NCI-H2029 (cell line): ENCODE results near the gene ME1.

Experiments
- DNase-seq: peaks from one replicate; lab custom pipeline; 2025; lab: John Stamatoyannopoulos, UW

ME1 gene

DNA sequence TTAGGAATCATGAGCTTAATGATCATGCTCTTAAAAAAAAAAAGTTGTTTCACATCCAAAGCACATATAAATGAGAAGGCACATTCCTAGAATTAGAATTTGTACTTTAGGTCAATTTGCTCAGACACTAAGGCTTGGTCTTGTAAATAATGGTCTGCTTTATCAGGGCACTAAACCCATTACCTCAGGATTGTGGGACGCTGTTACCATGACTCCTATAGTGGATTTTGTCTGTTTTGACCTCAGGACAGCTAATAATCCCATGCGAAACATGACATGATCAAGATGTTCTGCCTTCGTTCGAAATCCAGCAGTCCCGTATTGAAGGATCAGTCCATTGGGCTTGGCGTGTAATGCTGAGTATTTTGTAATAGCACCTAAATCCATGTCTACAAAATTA is 240.2 kb downstream of the ME1 start:
- DNase-seq = no peak

DNA sequence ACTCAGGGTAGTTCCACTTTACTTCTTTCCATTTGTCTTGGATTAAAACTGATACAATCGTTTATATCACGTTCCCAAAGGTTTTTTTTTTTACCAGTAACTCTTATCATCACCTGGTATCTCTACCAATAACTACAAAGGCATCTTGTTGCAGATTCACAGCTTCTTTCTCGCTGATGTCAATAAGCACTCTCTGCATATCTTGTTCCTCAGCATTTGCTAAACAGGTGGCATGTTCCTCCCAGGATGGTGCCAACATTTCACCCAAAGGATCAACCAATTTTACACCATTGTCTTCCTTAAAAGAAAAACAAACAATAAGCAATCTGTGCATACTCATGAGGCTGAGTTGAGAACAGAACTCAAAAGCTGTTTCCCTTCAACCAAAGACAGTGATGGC is 242.3 kb downstream of the ME1 start:
- no peak for DNase-seq

DNA sequence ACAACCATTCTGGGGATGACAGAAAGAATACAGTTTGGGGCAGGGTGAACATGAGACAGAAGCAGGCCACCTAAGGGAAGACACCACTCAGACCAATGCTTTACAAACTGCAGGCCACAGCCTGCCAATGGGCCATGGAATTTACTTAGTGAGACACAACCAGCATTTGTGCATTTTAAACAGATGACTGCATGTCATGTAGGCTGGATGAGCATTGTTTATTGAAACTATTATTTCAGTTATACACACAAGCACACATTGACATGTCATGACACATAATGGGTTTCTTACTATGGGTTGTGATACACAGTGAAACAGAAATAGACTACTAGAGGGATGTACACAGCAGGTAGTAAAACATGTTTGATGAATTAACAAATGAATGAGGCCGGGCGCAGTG is 245.8 kb downstream of the ME1 start:
- no peak for DNase-seq

DNA sequence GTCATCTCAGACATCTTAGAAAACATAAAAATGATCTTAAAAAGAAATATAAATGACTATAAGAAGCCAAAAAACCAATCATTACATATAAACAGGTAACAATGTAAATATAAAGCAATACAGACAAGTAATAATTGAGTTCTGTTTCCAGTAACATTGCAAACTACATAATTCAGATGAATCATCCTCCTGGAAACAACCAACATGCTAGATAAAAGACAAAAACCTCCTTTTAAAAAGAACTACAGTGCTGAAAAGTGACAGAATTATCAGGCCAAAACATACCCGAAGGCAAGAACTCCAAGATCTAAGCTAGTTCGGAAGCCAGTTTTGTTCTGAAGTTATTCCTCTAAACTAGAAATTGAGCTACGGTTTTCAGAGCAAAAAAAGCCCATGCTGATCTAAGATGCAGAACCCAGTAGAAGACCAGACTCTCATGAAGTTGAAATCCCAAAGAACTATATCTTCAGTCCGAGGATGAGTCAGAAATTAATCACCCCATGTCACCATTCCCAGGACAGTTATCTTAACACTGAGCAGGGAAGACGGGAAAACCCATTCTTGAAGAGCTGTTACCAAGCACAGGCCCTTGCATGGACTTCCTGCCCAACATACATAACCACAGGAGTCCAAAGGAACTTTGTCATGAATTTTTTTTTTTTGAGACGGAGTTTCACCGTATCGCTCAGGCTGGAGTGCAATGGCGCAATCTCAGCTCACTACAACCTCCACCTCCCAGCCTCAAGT is 247.6 kb downstream of the ME1 start:
- no peak for DNase-seq

DNA sequence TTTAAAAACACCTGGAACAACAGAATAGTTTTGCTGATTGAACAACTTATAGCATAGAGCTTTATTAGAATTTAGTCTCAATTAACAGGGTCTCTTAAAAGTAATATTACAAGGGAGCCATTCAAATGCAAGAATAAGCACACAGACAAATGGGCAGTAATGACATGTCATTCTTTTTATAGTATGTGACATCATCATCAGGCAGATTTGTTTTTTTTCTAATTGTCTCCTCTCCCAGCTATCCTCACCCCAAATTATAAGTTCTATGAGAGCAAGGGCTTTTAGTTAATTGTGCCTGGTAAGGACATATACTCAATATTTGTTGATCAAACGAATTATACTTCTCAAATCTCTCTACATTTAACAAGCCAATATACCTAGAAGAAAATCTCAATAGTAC is 248.7 kb downstream of the ME1 start:
- no peak for DNase-seq

DNA sequence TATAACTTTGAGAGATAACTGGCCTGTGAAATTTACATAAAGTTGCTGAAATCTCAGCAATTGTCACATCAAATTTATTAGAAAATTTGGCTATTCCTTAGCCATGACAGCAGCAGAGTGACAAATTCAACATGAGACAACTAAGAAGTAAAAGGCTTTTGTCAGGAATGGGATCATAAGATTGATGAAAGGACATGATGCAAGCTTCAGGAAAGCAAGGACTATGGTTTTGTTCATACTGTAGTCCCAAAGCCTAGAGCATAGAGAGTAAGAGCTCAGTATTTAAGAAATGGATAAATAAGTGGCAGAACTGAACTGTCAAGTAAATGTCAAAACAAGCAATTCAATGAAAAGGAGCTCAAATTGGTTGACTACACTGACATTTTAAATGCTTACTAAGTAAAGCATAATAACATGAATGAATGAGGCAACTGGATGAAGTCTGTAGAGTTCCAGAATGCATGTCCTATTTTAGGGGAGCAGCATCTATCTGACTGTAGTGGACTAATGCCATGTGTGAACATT is 250.4 kb downstream of the ME1 start:
- DNase-seq = no peak

DNA sequence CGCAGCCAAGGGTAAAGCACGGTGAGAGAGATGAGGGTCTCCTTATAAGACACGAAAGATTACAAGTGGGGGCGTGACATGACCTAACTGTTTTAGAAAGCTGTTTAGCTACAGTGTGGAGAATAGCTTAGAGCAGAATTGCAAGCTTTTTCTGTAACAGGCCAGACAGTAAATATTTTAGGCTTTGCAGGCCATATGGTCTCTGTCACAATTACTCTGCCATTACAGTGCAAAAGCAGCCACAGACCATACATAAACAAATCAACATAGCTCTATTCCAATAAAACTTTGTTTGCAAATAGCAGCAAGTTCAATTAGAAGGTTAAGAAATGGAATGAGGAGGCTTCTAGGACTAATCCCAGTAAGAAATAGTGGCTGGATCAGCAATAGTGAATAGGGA is 254.6 kb downstream of the ME1 start:
- DNase-seq = no peak

DNA sequence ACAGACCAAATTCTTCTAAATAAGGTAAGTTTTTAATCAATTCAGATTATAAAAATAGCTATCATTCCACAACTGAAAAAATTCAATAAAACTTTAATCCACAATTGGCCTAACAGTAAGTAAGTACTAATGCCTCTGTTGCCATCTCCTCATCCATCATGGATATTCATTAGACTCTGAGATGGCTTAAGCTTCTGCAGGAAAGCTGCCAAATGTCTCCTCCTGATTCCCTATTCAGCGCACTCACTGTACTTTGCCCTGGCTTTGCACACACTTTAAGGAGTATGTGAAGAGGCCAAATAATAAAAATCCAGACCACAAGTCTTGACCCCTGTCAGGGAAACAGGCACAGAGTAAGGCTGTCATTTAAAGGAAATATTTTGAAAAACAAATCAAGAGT is 261.3 kb downstream of the ME1 start:
- no peak for DNase-seq

DNA sequence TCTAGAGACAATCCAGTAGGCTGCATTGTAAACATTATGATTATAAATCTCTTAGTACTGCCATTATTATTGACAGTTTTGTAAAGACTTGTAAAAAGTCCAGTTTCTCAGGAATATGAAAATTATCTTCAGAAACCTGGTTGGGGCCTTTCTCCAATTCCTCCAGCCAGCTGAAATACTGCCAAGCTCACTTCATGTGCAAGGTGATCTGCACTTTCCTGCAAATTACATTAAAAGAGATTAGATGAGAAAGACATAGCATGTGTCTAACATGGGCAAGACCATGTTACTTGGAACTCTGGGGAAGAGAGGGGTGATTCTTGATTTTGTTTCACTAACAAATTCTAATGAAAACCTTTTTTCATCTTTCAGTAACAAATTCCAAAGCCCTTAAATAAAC is 261.7 kb downstream of the ME1 start:
- DNase-seq = no peak

DNA sequence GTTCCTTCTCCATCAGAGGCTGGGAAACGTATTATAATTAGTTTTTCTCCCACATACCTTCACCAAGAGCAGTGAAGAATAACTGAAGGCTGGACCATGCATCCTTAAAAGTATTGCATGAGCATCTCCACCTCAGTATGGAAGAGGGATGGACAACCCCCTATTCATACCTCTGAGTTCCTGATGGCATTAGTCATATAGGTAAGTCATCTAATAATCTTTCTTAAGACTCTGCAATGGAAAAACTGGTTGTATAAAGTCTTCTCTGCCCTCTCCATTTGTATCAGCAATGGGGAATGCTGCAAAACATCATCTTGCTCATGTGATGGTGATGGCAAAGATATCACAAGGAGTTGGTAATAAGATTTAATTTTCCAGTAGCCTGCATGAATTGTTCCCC is 262.3 kb downstream of the ME1 start:
- no peak for DNase-seq

DNA sequence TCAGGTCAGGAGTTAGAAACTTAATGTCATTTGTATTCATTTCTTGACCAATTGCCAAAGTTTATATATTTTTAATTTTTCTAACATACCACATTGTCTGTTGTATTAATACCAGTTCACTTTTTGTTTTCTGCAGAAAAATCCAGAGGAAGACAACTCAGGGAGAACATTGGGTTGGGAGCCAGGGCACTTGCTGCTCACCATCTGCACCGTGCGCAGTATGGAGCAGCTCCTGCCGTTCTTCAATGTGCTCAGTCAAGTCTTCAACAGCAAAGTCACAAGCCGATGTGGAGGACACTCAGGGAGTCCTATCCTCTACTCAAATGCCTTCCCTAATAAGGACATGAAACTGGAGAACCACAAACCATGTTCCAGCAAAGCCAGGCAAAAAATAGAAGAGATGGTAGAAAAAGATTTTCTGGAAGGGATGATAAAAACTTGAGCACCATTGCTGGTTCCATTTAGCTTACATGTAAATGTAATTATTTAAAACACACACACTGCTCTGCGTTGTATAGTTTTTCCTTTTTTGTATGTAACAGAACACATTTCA is 263.0 kb downstream of the ME1 start:
- DNase-seq = no peak
